ENCODE measurements around the gene AFF3.

AFF3 gene

GRCh38 chr2:100040906-100041305 is 101.5 kb downstream of the AFF3 start:
- DNase-seq: no peak

GRCh38 chr2:100039291-100039980 is 103.0 kb downstream of the AFF3 start:
- no peak for DNase-seq

- DNase-seq: no peak
These were observed 104.4 kb downstream of the AFF3 start for GRCh38 chr2:100038011-100038410.

- no peak for DNase-seq
These were observed 105.6 kb downstream of the AFF3 start for GRCh38 chr2:100036793-100037192.

GRCh38 chr2:100036026-100036425 is 106.4 kb downstream of the AFF3 start:
- no peak for DNase-seq

GRCh38 chr2:100034431-100034830 is 108.0 kb downstream of the AFF3 start:
- DNase-seq: no peak

GRCh38 chr2:100033976-100034375 is 108.4 kb downstream of the AFF3 start:
- no peak for DNase-seq

GRCh38 chr2:100031604-100032003 is 110.8 kb downstream of the AFF3 start:
- DNase-seq: no peak

GRCh38 chr2:100029460-100029859 is 112.9 kb downstream of the AFF3 start:
- no peak for DNase-seq

GRCh38 chr2:100021791-100022340 is 120.5 kb downstream of the AFF3 start:
- DNase-seq: no peak

GRCh38 chr2:100019499-100019898 is 122.9 kb downstream of the AFF3 start:
- no peak for DNase-seq

- no peak for DNase-seq
These were observed 123.8 kb downstream of the AFF3 start for GRCh38 chr2:100018341-100019193.

- no peak for DNase-seq
These were observed 124.8 kb downstream of the AFF3 start for GRCh38 chr2:100017633-100018032.

- DNase-seq: no peak
These were observed 125.6 kb downstream of the AFF3 start for GRCh38 chr2:100016756-100017155.

- no peak for DNase-seq
These were observed 126.5 kb downstream of the AFF3 start for GRCh38 chr2:100015849-100016248.

GRCh38 chr2:100013892-100014677 is 128.3 kb downstream of the AFF3 start:
- DNase-seq: no peak

GRCh38 chr2:100012561-100012960 is 129.8 kb downstream of the AFF3 start:
- no peak for DNase-seq

- no peak for DNase-seq
These were observed 131.1 kb downstream of the AFF3 start for GRCh38 chr2:100011272-100011731.

GRCh38 chr2:100010606-100011005 is 131.8 kb downstream of the AFF3 start:
- no peak for DNase-seq

- DNase-seq: no peak
These were observed 132.6 kb downstream of the AFF3 start for GRCh38 chr2:100009743-100010142.

GRCh38 chr2:100008956-100009355 is 133.4 kb downstream of the AFF3 start:
- no peak for DNase-seq

GRCh38 chr2:100006516-100006915 is 135.9 kb downstream of the AFF3 start:
- DNase-seq: no peak

GRCh38 chr2:100004959-100005387 is 137.4 kb downstream of the AFF3 start:
- DNase-seq: no peak

Data from CD4-positive, alpha-beta T cell treated with Interleukin-1 beta for 1 hour (primary cell).